ENCODE measurements around the gene PIAS2.

The PIAS2 gene

GRCh38 chr18:46917803-46918600 is 695 bp upstream of the PIAS2 start:
- Mint-ChIP-seq H3K9me3 (no peaks in the 10 kb centered on the region), H3K27ac (peak overlapping the region; percentile 74), H3K27me3 (no peaks in the 10 kb centered on the region), H3K4me3 (peak overlapping the region; percentile 90), H3K36me3 (no peaks in the 10 kb centered on the region), H3K4me1 (peaks cover 27% of the 10 kb centered on the region)
- DNase-seq (ENCODE audit: low spot score in 2 of 2) (peak; percentile 7 to 21), ATAC-seq (ENCODE audit: low read depth) (peak; percentile 13)

- Mint-ChIP-seq H3K9me3 (no peaks in the 10 kb centered on the region), H3K4me3 (peak overlapping the region; percentile 90), H3K36me3 (no peaks in the 10 kb centered on the region), H3K27ac (peak overlapping the region; percentile 83), H3K27me3 (no peaks in the 10 kb centered on the region), H3K4me1 (peaks cover 27% of the 10 kb centered on the region)
- peak in 1 of 2 donors; percentile 12 for DNase-seq (ENCODE audit: low spot score in 2 of 2)
- peak; percentile 34 for ATAC-seq (ENCODE audit: low read depth)
Observed at GRCh38 chr18:46916551-46917107, 678 bp downstream of the PIAS2 start.

DNA sequence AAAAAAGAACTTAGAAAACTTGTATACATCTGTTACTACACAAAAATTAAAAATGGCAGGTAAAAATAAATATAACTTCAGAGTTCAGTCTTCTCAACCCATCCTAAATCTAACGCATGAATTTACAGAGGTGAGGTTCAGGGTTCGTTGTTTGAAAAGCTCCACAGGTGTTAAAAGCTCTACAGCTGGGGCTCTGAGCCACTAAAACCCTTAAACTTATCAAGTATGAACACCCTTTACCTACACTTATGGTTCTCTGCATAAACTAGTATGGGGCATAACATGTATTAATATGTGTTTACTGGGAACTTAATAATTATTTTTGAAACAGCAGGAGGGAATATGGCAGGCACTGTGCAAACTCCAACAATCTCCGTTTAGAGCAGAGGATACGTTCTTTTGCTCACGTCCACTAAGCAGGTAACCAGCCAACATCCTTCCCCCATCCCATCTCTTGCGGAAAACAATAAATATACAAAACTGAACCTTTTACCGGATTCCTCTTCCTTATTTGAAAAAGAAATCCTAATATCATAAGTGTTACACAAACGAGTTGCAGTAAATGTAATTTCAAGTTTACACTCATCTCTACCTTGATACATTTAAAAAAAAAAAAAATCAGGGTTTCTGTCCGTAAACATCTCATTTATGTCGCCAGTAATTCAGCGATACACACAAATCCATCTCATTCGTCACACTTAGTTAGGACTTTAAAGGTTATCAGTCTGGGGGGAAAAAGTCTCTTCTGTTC is 1.3 kb downstream of the PIAS2 start:
- H3K9me3 Mint-ChIP-seq = no peaks in the 10 kb centered on the region
- H3K4me1 Mint-ChIP-seq = peaks cover 27% of the 10 kb centered on the region
- ATAC-seq (ENCODE audit: low read depth) (no peak), DNase-seq (ENCODE audit: low spot score in 2 of 2) (no peak)
- peak overlapping the region; percentile 90 for H3K4me3 Mint-ChIP-seq
- peak overlapping the region; percentile 83 for H3K27ac Mint-ChIP-seq
- no peaks in the 10 kb centered on the region for H3K36me3 Mint-ChIP-seq
- no peaks in the 10 kb centered on the region for H3K27me3 Mint-ChIP-seq

GRCh38 chr18:46910856-46911255 is 6.5 kb downstream of the PIAS2 start:
- ATAC-seq (ENCODE audit: low read depth) = no peak
- Mint-ChIP-seq H3K27ac (no peak overlapping the region), H3K4me3 (no peak overlapping the region), H3K4me1 (peaks cover 21% of the 10 kb centered on the region), H3K36me3 (peaks cover 6% of the 10 kb centered on the region), H3K9me3 (peaks cover 3% of the 10 kb centered on the region), H3K27me3 (no peaks in the 10 kb centered on the region)
- DNase-seq (ENCODE audit: low spot score in 2 of 2) = no peak

GRCh38 chr18:46909497-46909896 is 7.8 kb downstream of the PIAS2 start:
- H3K4me3 Mint-ChIP-seq = no peak overlapping the region
- no peak for ATAC-seq (ENCODE audit: low read depth)
- H3K36me3 Mint-ChIP-seq = peaks cover 9% of the 10 kb centered on the region
- H3K4me1 Mint-ChIP-seq = peaks cover 12% of the 10 kb centered on the region
- no peaks in the 10 kb centered on the region for H3K27me3 Mint-ChIP-seq
- DNase-seq (ENCODE audit: low spot score in 2 of 2) = no peak
- peaks cover 6% of the 10 kb centered on the region for H3K9me3 Mint-ChIP-seq
- H3K27ac Mint-ChIP-seq = no peak overlapping the region

- DNase-seq (ENCODE audit: low spot score in 2 of 2) (no peak), ATAC-seq (ENCODE audit: low read depth) (no peak)
- Mint-ChIP-seq H3K4me3 (no peak overlapping the region), H3K36me3 (peaks cover 14% of the 10 kb centered on the region), H3K27me3 (no peaks in the 10 kb centered on the region), H3K27ac (no peak overlapping the region), H3K4me1 (peaks cover 8% of the 10 kb centered on the region), H3K9me3 (peaks cover 6% of the 10 kb centered on the region)
Observed at GRCh38 chr18:46903406-46903805, 13.9 kb downstream of the PIAS2 start.

- Mint-ChIP-seq H3K4me3 (no peak overlapping the region), H3K27ac (no peak overlapping the region), H3K36me3 (peaks cover 5% of the 10 kb centered on the region), H3K27me3 (no peaks in the 10 kb centered on the region), H3K4me1 (peaks cover 9% of the 10 kb centered on the region), H3K9me3 (no peaks in the 10 kb centered on the region)
- DNase-seq (ENCODE audit: low spot score in 2 of 2) (no peak), ATAC-seq (ENCODE audit: low read depth) (no peak)
Observed at GRCh38 chr18:46899274-46899948, 17.9 kb downstream of the PIAS2 start.

DNA sequence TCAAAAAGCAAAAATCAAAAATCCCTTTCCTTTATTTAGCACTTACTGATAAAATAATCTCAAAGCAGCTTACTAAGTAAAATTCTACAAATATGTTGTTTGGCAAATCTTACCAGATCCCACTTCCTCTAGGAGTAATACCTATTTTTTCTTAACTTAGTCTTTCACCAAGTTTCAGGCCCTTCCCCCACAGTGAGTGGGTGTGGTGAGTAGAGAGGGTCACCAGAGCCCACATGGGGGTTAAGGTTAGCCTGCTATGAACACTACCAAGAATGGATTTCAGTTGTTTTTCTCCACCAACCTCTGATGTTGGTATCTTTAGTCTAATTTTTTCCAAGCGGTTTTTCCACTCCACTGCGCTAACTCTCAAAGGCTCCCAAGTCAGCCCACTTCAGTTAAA is 23.2 kb downstream of the PIAS2 start:
- Mint-ChIP-seq H3K27ac (no peak overlapping the region), H3K36me3 (peaks cover 16% of the 10 kb centered on the region), H3K27me3 (no peaks in the 10 kb centered on the region), H3K9me3 (peaks cover 3% of the 10 kb centered on the region), H3K4me1 (peaks cover 22% of the 10 kb centered on the region), H3K4me3 (no peak overlapping the region)
- DNase-seq (ENCODE audit: low spot score in 2 of 2) (no peak), ATAC-seq (ENCODE audit: low read depth) (no peak)

- no peak for ATAC-seq (ENCODE audit: low read depth)
- Mint-ChIP-seq H3K4me1 (peaks cover 22% of the 10 kb centered on the region), H3K27me3 (no peaks in the 10 kb centered on the region), H3K4me3 (no peak overlapping the region), H3K9me3 (peaks cover 7% of the 10 kb centered on the region), H3K36me3 (peaks cover 23% of the 10 kb centered on the region), H3K27ac (no peak overlapping the region)
- no peak for DNase-seq (ENCODE audit: low spot score in 2 of 2)
Observed at GRCh38 chr18:46893360-46893759, 23.9 kb downstream of the PIAS2 start.

- peaks cover 22% of the 10 kb centered on the region for H3K4me1 Mint-ChIP-seq
- H3K27ac Mint-ChIP-seq = no peak overlapping the region
- no peak for DNase-seq (ENCODE audit: low spot score in 2 of 2)
- H3K36me3 Mint-ChIP-seq = peaks cover 25% of the 10 kb centered on the region
- peaks cover 7% of the 10 kb centered on the region for H3K9me3 Mint-ChIP-seq
- no peaks in the 10 kb centered on the region for H3K27me3 Mint-ChIP-seq
- no peak overlapping the region for H3K4me3 Mint-ChIP-seq
- no peak for ATAC-seq (ENCODE audit: low read depth)
Observed at GRCh38 chr18:46892842-46893241, 24.5 kb downstream of the PIAS2 start.

GRCh38 chr18:46891742-46892214 is 25.5 kb downstream of the PIAS2 start:
- Mint-ChIP-seq H3K4me1 (peaks cover 18% of the 10 kb centered on the region), H3K4me3 (no peak overlapping the region), H3K27ac (no peak overlapping the region), H3K27me3 (no peaks in the 10 kb centered on the region), H3K9me3 (peaks cover 9% of the 10 kb centered on the region), H3K36me3 (peaks cover 29% of the 10 kb centered on the region)
- DNase-seq (ENCODE audit: low spot score in 2 of 2) = no peak
- ATAC-seq (ENCODE audit: low read depth) = peak; percentile 74

DNA sequence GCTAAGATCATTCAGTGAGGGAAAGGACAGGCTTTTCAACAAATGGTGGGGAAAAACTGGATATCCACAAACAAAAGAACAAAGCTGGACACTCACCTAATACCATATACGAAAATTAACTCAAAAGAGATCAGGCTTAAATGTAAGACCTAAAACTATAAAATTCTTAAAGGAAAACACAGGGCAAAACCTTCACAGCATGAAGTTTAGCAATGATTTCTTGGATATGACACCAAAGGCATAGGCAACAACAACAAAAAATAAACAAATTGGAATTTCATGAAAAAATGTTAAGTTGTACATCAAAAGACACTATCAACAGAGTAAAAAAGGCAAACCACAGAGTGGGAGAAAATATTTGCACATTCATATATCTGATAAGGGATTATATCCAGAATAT is 28.3 kb downstream of the PIAS2 start:
- ATAC-seq (ENCODE audit: low read depth) (no peak), DNase-seq (ENCODE audit: low spot score in 2 of 2) (no peak)
- Mint-ChIP-seq H3K4me3 (no peak overlapping the region), H3K4me1 (peaks cover 16% of the 10 kb centered on the region), H3K27me3 (no peaks in the 10 kb centered on the region), H3K9me3 (peaks cover 9% of the 10 kb centered on the region), H3K36me3 (peaks cover 34% of the 10 kb centered on the region), H3K27ac (no peak overlapping the region)

- Mint-ChIP-seq H3K9me3 (peaks cover 9% of the 10 kb centered on the region), H3K36me3 (peaks cover 32% of the 10 kb centered on the region), H3K27ac (no peak overlapping the region), H3K27me3 (no peaks in the 10 kb centered on the region), H3K4me1 (peaks cover 8% of the 10 kb centered on the region), H3K4me3 (no peak overlapping the region)
- DNase-seq (ENCODE audit: low spot score in 2 of 2) (no peak), ATAC-seq (ENCODE audit: low read depth) (no peak)
Observed at GRCh38 chr18:46886893-46887292, 30.4 kb downstream of the PIAS2 start.

- Mint-ChIP-seq H3K9me3 (peaks cover 5% of the 10 kb centered on the region), H3K4me1 (peaks cover 5% of the 10 kb centered on the region), H3K36me3 (peaks cover 23% of the 10 kb centered on the region), H3K27me3 (no peaks in the 10 kb centered on the region), H3K4me3 (no peak overlapping the region), H3K27ac (no peak overlapping the region)
- DNase-seq (ENCODE audit: low spot score in 2 of 2) (no peak), ATAC-seq (ENCODE audit: low read depth) (no peak)
Observed at GRCh38 chr18:46883180-46883579, 34.1 kb downstream of the PIAS2 start.

Measured in memory B cell (primary cell).